ENCODE measurements around the gene SERPINB3.

- TF ChIP-seq, protein P1, sequence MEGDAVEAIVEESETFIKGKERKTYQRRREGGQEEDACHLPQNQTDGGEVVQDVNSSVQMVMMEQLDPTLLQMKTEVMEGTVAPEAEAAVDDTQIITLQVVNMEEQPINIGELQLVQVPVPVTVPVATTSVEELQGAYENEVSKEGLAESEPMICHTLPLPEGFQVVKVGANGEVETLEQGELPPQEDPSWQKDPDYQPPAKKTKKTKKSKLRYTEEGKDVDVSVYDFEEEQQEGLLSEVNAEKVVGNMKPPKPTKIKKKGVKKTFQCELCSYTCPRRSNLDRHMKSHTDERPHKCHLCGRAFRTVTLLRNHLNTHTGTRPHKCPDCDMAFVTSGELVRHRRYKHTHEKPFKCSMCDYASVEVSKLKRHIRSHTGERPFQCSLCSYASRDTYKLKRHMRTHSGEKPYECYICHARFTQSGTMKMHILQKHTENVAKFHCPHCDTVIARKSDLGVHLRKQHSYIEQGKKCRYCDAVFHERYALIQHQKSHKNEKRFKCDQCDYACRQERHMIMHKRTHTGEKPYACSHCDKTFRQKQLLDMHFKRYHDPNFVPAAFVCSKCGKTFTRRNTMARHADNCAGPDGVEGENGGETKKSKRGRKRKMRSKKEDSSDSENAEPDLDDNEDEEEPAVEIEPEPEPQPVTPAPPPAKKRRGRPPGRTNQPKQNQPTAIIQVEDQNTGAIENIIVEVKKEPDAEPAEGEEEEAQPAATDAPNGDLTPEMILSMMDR (IDR thresholded peaks at IDR 0.05): no peak
- TF ChIP-seq POLR2A (IDR thresholded peaks at IDR 0.05) (no peak), POLR2AphosphoS5 (IDR thresholded peaks at IDR 0.05) (no peak)
Measured at GRCh38 chr18:63646936-63647335, 14.8 kb downstream of the SERPINB3 start.

Data from transverse colon (tissue), 4 donors.